ENCODE data around the gene IFI44L. TPM values are rescaled to one million over a fixed set of nuclear protein-coding genes. Genes with fewer than 3 reads are reported as not detected.

Gene IFI44L
- total RNA-seq, 1 experiment from 2014 or later = 0.10 TPM

GRCh38 chr1:78620666-78621065, 418 bp downstream of the IFI44L start:
- POLR2A ChIA-PET = no interaction called here
- Histone ChIP-seq H3K9me3 (ENCODE audit: control insufficient read depth in 1 of 2, insufficient read depth in 1 of 2, low read depth in 1 of 2, low read length in 2 of 2) (no peaks in the 10 kb centered on the region), H3K79me2 (ENCODE audit: insufficient read depth, low read length) (no peaks in the 10 kb centered on the region), H3K9me2 (ENCODE audit: insufficient read depth) (no peaks in the 10 kb centered on the region), H3K27ac (ENCODE audit: low read depth, low read length) (no peak overlapping the region), H2AFZ (ENCODE audit: low read depth, low read length, poor library complexity, severe bottlenecking) (no peak overlapping the region), H3K4me3 (replicated peaks in 1 of 2; ENCODE audit: low read depth in 1 of 2, low read length in 2 of 2) (no peak overlapping the region), H4K20me1 (ENCODE audit: insufficient read depth) (no peaks in the 10 kb centered on the region), H3K27me3 (ENCODE audit: insufficient read depth, low read length) (no peaks in the 10 kb centered on the region), H3K4me1 (ENCODE audit: control insufficient read depth in 1 of 2, insufficient read depth in 2 of 2, low read length in 2 of 2) (peaks cover 0 to 3% of the 10 kb centered on the region in 2 experiments; a peak in 2 of 4 replicates), H3K4me2 (ENCODE audit: low read length) (no peak overlapping the region), H3K36me3 (ENCODE audit: control insufficient read depth in 1 of 2, insufficient read depth in 2 of 2, low read length in 2 of 2) (no peaks in the 10 kb centered on the region), H3K9ac (ENCODE audit: low read length) (no peak overlapping the region)
- no peak for DNase-seq (ENCODE audit: low read depth, low spot score)
- CTCF ChIA-PET = interaction anchor here (1.3 to 1.6 kb wide), 2 partner anchors 18 to 489 kb away, joined by 3 to 4 read pairs; no protein-coding TSS in a partner anchor
- intact Hi-C loops (cut with micrococcal nuclease) = no loop called here
- TF ChIP-seq MAX (IDR thresholded peaks at IDR 0.05) (no peak), REST (IDR thresholded peaks at IDR 0.05; ENCODE audit: low read depth) (no peak), SIN3A (IDR thresholded peaks at IDR 0.05; ENCODE audit: low read depth) (no peak), CTCF (IDR thresholded peaks at IDR 0.05 in 2 of 3, conservative IDR thresholded peaks at IDR 0.05 in 1 of 3; ENCODE audit: borderline replicate concordance in 1 of 3, insufficient read depth in 1 of 3, low read depth in 2 of 3, low read length in 2 of 3) (no peak), POLR2AphosphoS5 (IDR thresholded peaks at IDR 0.05; ENCODE audit: low read depth, low read length) (no peak), YY1 (IDR thresholded peaks at IDR 0.05; ENCODE audit: extremely low read depth, insufficient replicate concordance, low read depth, low read length) (no peak), CEBPB (IDR thresholded peaks at IDR 0.05; ENCODE audit: low read depth) (no peak), ATF3 (IDR thresholded peaks at IDR 0.05) (no peak), ZFX (IDR thresholded peaks at IDR 0.05) (no peak), FOSL1 (IDR thresholded peaks at IDR 0.05; ENCODE audit: low read depth) (no peak), ZBTB33 (IDR thresholded peaks at IDR 0.05; ENCODE audit: extremely low read depth, insufficient replicate concordance, low read length) (no peak), SP1 (IDR thresholded peaks at IDR 0.05; ENCODE audit: low read depth) (no peak), SRF (IDR thresholded peaks at IDR 0.05; ENCODE audit: low read depth) (no peak), EZH2 (IDR thresholded peaks at IDR 0.05) (no peak), EZH2phosphoT487 (IDR thresholded peaks at IDR 0.05; ENCODE audit: borderline replicate concordance) (no peak), RAD21 (IDR thresholded peaks at IDR 0.05; ENCODE audit: low read depth) (no peak), POLR2A (IDR thresholded peaks at IDR 0.05; ENCODE audit: borderline replicate concordance, extremely low read depth, insufficient read depth, insufficient read length) (no peak), EGR1 (IDR thresholded peaks at IDR 0.05; ENCODE audit: low read depth) (no peak)
- RAD21 ChIA-PET (ENCODE audit: low non-redundant PET in 1 of 2, low total read pairs in 2 of 2, uncharacterized antibody in 2 of 2, unreplicated experiment in 2 of 2) = no interaction called here
- no TSS peak for BruUV-seq (replicated peaks)
- no peak for ATAC-seq

All from HCT116 (cell line).